Measurements from ENCODE around the gene F10.
"Not testable (repeated sequence)": the region's sequence is repeated elsewhere in the genome, so short reads cannot be mapped to it uniquely, and the experiment has no call there.

Gene F10

GRCh38 chr13:113103646-113104045, 19.0 kb upstream of the F10 start:
- no peak overlapping the region for H3K4me3 ChIP-seq (ENCODE audit: low read depth, low read length)

DNA sequence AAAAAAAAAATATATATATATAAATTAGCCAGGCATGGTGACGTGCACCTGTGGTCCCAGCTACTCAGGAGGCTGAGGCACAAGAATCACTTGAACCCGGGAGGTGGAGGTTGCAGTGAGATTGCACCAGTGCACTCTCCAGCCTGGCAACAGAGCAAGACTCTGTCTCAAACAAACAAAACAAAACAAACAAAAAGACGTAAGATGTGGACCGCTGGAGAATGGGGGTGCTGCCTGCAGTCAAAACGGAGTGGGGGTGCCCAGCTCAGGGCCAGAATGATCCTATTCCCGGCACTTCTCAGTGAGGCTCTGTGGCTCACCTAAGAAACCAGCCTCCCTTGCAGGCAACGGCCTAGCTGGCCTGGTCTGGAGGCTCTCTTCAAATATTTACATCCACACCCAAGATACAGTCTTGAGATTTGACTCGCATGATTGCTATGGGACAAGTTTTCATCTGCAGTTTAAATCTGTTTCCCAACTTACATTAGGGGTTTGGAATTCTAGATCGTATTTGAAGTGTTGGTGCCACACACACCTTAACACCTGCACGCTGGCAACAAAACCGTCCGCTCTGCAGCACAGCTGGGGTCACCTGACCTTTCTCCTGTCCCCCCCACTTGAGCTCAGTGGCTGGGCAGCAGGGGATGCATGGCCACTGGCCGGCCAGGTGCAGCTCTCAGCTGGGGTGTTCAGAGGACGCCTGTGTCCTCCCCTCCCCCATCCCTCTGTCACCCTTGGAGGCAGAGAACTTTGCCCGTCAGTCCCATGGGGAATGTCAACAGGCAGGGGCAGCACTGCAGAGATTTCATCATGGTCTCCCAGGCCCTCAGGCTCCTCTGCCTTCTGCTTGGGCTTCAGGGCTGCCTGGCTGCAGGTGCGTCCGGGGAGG, 17.3 kb upstream of the F10 start, which contains the start of gene F7:
Gene F7, plus strand, starts transcription at position 760 of the 889 bp plus-strand sequence. Its CDS starts 51 bp downstream, at position 811.
- H3K4me3 ChIP-seq (ENCODE audit: low read depth, low read length): no peak within 1 kb of the TSS
- no peak for TF ChIP-seq CTCF (IDR thresholded peaks at IDR 0.05; ENCODE audit: borderline replicate concordance, insufficient read depth, low read depth, low read length)

More at GRCh38 chr13:113103646-113104045, 19.0 kb upstream of the F10 start:
- no peak for TF ChIP-seq CTCF (IDR thresholded peaks at IDR 0.05; ENCODE audit: borderline replicate concordance, insufficient read depth, low read depth, low read length)

GRCh38 chr13:113105921-113106452, 16.6 kb upstream of the F10 start:
- no peak for TF ChIP-seq CTCF (IDR thresholded peaks at IDR 0.05; ENCODE audit: borderline replicate concordance, insufficient read depth, low read depth, low read length)
- H3K4me3 ChIP-seq (ENCODE audit: low read depth, low read length): no peak overlapping the region

- TF ChIP-seq CTCF (IDR thresholded peaks at IDR 0.05; ENCODE audit: borderline replicate concordance, insufficient read depth, low read depth, low read length): no peak
- H3K4me3 ChIP-seq (ENCODE audit: low read depth, low read length): no peak overlapping the region
Measured at GRCh38 chr13:113106711-113107351, 15.8 kb upstream of the F10 start.

DNA sequence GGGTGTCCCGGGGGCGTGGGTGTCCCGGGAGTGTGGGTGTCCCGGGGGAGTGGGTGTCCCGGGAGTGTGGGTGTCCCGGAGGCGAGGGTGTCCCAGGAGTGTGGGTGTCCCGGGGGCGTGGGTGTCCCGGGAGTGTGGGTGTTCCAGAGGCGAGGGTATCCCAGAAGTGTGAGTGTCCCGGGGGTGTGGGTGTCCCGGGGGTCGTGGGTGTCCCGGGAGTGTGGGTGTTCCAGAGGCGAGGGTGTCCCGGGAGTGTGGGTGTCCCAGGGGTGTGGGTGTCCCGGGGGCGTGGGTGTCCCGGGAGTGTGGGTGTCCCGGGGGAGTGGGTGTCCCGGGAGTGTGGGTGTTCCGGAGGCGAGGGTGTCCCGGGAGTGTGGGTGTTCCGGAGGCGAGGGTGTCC, 14.1 kb upstream of the F10 start:
- not testable (repeated sequence) for H3K4me3 ChIP-seq (ENCODE audit: low read depth, low read length)

GRCh38 chr13:113109151-113110047, 13.2 kb upstream of the F10 start:
- H3K4me3 ChIP-seq (ENCODE audit: low read depth, low read length): no peak overlapping the region
- no peak for TF ChIP-seq CTCF (IDR thresholded peaks at IDR 0.05; ENCODE audit: borderline replicate concordance, insufficient read depth, low read depth, low read length)
